GM10847 (cell line): Measurements from ENCODE around the gene HRAS.

Experiments
- POLR2A ChIP-seq: IDR thresholded peaks from 2 replicates; pipeline ENCODE4 v1.6.1; 2011; ENCODE audit not compliant: insufficient read length; ENCODE audit errors: extremely low read depth

Gene HRAS

DNA sequence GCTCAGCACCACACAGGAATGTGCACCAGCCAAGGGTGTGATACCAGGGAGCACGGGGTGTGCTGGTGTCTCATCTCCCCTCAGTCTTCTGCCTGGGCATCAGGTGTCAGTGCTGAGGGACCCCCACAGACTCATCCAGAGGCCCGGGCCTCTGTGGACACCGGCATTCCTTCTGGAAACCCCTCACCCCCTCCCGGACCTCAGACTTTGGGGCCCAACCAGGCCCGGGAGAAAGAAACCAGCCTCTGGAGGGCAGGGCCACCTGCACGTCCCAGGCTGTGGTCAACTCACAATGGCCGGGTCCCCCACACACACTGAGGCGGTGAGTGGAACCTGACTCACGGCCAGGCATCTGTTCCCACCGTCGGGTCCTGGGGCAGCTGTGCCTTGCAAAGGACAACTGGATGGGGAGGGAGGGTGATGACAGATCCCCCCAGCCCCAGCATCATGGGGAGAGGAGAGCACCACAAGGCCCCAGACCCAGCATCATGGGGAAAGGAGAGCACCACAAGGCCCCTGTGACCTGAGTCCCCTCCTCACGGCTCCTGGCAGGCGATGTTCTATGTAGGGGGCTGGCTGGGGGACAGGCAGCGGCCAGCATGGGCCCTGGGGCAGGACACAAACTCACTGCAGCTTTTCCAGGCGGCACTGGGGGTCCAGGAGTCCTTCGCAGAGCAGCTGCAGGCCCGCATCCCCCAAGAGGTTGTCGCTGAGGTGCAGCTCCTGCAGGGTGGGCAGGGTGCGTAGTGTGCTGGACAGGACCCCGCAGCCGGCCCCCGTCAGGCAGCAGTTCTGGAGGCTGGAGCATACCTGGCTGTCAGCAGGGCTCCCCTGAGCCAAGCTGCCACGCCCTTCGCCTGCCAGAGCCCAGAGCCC lies 35.9 kb downstream of the HRAS start:
- no peak for TF ChIP-seq POLR2A

DNA sequence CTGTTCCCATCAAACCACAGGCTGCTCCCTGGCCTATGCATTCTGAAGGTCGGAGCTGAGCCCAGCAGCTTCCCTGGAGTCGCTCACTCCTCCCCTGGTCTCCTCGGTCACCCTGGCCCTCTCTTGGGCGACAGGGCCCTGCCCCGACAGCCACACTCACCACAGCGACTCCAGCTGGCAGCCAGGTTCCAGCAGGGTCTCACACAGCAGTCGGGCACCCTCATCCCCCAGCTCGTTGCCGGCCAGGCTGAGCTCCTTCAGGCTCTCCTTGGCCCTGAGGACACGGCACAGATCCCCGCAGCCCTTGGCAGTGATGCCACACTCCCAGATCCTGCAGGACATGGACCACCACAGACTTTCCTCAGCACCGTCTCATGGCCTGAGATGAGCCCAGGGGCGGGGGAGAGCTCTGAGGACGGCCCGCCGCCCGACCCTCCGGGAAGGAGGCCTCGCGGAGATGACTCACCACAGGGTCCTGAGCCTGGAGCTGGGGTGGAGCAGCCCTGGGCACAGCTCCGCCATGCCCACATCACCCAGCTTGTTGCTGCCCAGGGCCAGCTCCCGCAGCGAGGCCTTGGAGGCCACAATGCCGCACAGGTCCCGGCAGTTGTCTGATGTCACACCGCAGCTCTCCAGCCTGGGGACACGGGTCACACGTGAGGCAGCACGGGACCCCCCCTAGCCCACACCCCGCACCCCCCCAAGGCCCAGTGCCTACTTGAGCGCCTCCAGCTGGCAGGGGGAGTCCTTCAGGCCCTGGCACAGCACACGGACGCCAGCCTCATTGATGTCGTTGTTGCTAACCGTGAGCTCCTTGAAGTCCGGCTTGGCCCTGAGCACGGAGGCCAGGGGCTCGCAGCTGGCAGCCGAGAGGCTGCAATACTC lies 36.8 kb downstream of the HRAS start:
- TF ChIP-seq POLR2A = no peak

DNA sequence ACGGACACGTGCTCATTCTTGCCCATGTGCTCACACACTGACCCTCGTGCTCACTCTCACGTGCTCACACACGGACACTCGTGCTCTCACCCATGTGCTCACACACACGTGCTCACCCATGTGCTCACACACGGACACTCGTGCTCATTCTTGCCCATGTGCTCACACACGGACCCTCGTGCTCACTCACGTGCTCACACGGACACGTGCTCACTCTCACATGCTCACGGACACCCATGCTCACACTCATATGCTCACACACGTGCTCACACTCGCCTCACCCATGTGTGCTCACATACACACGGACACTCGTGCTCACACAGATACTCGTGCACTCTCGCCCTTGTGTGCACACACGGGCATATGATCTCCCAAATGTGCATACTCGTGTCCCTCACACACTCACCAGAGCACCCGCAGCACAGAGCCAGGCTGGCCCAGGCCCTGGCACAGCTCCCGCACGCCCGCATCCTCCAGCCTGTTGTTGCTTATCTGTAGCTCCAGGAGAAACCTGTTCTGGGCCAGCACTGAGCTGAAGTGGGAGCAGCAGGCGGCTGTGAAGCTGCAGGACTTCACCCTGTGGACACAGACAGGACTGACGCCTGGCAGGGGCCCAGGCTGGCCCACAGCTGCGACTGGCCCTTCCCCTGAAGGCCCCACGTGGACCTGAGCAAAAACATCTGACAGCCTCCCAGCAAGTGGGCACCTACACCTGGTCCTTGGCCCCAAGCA lies 37.6 kb downstream of the HRAS start:
- no peak for TF ChIP-seq POLR2A

DNA sequence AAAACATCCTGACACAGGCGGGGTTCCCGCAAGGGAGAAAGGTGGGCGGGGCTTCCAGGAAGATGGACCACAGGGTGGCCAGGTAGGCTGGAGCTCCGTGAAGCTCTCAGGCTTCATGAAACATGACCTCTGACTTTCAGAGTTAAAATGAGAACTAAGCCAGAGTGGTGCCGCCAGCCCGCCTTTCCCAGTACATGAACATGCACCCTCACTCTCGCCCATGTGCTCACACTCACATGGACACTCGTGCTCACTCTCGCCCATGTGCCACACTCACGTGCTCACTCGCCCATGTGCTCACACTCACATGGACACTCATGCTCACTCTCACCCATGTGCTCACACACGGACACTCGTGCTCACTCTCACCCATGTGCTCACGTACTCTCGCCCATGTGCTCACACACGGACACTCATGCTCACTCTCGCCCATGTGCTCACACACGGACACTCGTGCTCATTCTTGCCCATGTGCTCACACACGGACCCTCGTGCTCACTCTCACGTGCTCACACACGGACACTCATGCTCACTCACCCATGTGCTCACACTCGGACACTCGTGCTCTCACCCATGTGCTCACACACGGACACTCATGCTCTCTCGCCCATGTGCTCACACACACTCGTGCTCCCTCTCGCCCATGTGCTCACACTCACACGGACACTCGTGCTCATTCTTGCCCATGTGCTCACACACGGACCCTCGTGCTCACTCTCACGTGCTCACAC lies 38.4 kb downstream of the HRAS start:
- TF ChIP-seq POLR2A = no peak

DNA sequence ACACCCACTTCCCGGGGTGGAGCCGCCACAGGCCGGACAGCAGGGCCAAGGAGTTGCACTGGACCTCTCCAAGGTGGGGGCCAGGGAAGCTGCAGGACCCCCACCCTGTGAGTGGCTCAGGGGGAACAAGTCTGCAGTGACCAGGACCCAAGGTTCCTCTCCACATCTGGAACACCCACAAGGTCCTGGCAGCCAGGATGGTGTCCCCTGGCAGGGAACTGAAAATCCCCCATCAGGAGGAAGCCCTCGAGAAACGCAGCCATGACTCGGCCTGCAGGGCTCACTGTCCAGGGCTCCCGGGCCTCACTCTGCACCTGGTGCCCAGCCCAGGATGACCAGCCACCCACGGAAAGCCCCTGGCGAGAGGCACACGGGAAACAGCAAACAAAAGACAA lies 39.8 kb downstream of the HRAS start:
- no peak for TF ChIP-seq POLR2A

DNA sequence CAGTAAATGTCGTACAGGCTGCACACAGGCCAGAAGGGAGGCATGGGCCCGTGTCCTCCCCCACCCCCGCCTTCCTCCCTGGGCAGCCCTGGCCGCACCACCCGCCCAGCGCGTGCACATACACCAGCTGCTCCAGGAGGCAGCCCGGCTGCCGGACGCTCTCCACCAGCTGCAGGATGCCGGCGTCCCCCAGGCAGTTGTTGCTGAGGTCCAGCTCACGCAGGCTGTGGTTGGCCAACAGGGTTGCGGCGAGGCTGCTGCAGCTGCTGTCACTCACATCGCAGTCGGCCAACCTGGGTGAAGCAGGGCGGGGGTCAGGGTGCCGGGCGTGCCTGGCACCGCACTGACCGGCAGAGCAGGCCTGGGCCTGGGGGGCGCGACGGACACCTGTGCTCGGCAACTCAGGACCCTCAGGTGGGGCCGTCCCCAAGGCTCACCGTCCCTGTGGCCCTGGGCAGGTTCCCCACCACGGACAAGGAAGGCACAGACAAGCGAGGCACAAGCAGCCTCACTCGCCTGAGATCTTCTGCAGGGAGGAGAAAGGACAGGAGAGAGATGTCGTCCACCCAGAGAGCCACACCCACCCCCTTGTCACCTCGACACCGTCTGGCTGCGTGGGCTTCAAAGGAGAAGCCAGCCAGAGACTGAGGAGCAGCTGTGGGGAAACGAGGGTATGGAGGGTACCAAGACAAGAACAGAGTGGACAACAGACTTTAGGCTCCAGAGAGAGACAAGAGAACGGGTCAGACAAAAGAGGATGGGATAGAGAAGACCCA lies 40.4 kb downstream of the HRAS start:
- TF ChIP-seq POLR2A = no peak

DNA sequence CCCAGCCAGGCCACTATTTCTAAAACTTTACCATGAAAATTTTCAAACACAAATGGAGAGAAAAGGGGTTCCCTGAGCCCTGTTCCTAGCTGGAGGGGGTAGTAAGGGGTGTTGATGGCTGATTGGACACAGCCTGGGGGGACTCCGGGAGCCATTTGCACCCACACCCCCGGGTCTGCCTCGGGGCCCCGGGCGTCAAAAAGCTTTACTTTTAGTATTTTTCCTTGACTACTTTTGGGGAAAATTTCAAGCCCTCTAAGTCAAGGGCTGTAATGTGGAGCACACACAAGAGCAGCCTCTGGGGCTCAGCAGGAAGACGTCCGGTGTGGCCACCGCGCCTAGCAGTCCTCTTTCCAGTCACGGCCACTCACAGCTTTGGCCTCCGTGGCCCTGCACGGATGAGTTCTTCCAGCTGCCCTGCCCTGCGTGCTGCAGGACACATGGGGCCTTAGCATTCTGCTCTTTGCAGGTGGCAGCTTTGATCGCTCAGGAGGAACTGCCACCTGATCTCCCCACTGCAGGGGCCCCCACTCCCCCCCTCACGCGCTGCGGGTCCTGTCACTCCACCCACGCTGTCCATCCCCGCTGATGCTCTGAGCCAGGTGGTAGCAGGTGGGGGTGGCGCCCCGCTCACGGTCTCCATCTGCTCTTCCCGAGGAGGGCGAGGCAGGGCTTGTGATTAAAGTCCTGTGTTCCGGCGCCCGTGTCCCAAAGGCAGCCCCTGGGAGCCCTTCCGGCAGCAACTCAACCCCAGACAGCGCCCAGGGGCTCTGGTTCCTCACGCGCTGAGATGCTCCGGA lies 42.7 kb downstream of the HRAS start:
- TF ChIP-seq POLR2A = no peak

DNA sequence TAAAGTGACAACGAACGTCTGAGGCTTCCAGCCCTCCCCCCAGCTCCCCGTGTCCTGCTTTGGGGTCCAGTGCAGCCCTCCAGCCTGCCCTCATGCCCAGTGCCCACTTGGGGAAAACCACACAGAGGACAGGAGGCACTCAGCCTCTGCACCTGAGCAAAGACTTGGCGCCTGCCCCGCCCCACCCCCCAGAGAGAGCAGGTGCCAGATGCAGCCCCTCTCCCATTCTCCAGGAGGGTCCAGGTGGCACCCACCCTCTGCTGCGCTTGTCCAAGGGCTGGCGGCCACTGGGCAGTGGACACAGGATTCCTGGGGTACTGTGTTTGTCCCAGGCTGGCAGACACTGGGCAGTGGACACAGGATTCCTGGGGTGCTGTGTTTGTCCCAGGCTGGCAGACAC lies 44.0 kb downstream of the HRAS start:
- no peak for TF ChIP-seq POLR2A

DNA sequence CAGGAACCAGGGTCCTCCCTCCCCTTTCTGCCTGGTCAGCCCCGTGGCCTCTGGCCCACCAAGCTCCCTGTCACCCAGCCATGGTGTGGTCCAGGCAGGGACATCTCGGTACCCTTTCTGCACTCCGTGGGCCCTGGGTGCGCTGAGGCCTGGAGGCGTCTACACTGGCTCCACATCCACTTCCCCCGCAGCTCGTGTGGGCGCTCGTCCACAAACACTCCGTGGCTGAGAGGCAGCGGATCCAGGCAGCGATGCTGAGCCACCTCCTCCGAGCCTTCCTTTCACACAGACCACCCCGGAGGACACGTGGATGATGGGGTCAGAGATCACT lies 44.5 kb downstream of the HRAS start:
- TF ChIP-seq POLR2A = no peak

DNA sequence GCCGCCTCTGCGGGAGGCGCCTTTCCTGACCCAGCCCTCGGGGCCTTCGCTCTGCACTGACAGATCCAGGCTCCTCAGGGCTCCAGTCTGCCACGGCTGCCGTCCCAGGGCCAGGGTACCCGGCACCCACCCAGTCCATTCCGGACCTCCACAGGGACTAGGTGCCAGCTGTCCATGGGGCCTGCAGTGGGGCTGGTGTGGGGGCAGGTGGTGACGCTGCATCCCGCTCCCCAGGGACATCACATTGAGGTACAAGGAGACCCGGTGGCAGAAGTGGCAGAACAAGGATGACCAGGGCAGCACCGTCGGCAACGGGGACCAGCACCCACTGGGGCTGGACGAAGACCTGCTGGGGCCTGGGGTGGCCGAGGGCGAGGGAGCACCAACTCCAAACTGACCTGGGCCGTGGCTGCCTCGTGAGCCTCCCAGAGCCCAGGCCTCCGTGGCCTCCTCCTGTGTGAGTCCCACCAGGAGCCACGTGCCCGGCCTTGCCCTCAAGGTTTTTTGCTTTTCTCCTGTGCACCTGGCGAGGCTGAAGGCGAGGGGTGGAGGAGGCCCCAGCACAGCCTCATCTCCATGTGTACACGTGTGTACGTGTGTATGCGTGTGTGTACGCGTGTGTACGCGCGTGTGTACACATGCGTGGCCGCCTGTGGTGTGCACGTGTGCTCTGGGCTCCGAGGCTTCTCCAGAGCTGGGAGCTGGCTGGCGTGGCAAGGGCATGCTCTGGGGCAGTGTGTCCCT lies 45.0 kb downstream of the HRAS start:
- TF ChIP-seq POLR2A = no peak

DNA sequence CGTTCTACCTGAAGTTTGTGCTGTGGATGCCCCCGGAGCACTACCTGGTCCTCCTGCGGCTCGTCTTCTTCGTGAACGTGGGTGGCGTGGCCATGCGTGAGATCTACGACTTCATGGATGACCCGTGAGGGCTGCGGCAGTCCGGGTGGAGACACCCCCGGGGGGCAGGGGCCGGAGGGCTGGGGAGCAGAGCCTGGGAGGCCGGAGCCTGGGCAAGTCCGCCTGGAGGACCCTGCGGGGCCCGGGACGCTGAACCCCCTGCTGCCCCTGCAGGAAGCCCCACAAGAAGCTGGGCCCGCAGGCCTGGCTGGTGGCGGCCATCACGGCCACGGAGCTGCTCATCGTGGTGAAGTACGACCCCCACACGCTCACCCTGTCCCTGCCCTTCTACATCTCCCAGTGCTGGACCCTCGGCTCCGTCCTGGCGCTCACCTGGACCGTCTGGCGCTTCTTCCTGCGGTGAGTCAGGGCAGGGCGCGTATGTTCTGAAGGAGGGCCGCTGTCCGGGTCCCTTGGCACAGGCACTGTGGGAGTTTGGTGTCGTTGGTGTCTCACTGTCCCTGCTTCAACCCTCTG lies 45.7 kb downstream of the HRAS start:
- TF ChIP-seq POLR2A = no peak

DNA sequence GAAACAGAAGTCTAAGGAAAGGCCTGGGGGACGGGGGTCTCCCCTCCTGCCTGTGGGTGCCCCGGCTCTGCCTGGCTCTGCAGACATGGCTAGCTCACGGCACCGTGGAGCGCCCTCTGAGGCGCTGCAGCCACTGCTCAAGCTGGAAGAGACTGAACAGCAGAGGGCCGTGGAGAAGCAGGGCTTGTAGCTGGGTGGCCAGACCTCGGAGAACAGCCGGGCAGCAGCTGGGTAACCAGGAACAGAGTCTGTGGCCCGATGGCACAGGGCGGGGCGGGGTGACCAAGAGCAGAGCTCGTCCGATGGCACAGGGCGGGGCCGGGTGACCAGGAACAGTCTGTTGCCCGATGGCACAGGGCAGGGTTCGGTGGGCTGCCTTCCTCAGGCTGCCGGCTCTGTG lies 46.4 kb downstream of the HRAS start:
- TF ChIP-seq POLR2A = no peak
